ENCODE data around the gene SF1.

The SF1 gene

GRCh38 chr11:64765851-64766665, 12.3 kb downstream of the SF1 start:
- no peak for TF ChIP-seq EZH2phosphoT487 (IDR thresholded peaks at IDR 0.05; ENCODE audit: borderline replicate concordance)
- TF ChIP-seq CTCF (conservative IDR thresholded peaks at IDR 0.05; ENCODE audit: low read length), result no peak
- H3K4me2 ChIP-seq (ENCODE audit: low read depth, low read length, poor library complexity, severe bottlenecking), result no peak overlapping the region
- H3K27me3 ChIP-seq (ENCODE audit: insufficient read depth, low read length, poor library complexity, severe bottlenecking), result no peaks in the 10 kb centered on the region
- H3K36me3 ChIP-seq (ENCODE audit: insufficient read depth, low read length), result peaks cover 83% of the 10 kb centered on the region
- H3K4me1 ChIP-seq (ENCODE audit: insufficient read depth, low read length, poor library complexity, severe bottlenecking), result peaks cover 46% of the 10 kb centered on the region
- peaks cover 90% of the 10 kb centered on the region for H4K20me1 ChIP-seq (ENCODE audit: insufficient read depth, low read length, poor library complexity, severe bottlenecking)
- no peak overlapping the region for H2AFZ ChIP-seq (ENCODE audit: low read length)
- H3K79me2 ChIP-seq (ENCODE audit: insufficient read depth, low read length), result peaks cover 77% of the 10 kb centered on the region
- H3K9me2 ChIP-seq (replicated peaks; ENCODE audit: low read depth, low read length), result no peaks in the 10 kb centered on the region
- H3K9ac ChIP-seq (ENCODE audit: low read depth, low read length, poor library complexity, severe bottlenecking), result no peak overlapping the region
- no peak overlapping the region for H3K4me3 ChIP-seq (ENCODE audit: low read length, poor library complexity, severe bottlenecking)
- no peaks in the 10 kb centered on the region for H3K9me3 ChIP-seq (ENCODE audit: insufficient read depth, low read depth, low read length)
- H3F3A ChIP-seq (ENCODE audit: low read depth), result peaks cover 36% of the 10 kb centered on the region

- Histone ChIP-seq H3K4me1 (ENCODE audit: insufficient read depth, low read length, poor library complexity, severe bottlenecking) (peaks cover 52% of the 10 kb centered on the region), H4K20me1 (ENCODE audit: insufficient read depth, low read length, poor library complexity, severe bottlenecking) (peaks cover 89% of the 10 kb centered on the region), H3K27me3 (ENCODE audit: insufficient read depth, low read length, poor library complexity, severe bottlenecking) (no peaks in the 10 kb centered on the region), H3K79me2 (ENCODE audit: insufficient read depth, low read length) (peaks cover 70% of the 10 kb centered on the region), H3K9me3 (ENCODE audit: insufficient read depth, low read depth, low read length) (no peaks in the 10 kb centered on the region), H3K36me3 (ENCODE audit: insufficient read depth, low read length) (peaks cover 79% of the 10 kb centered on the region), H2AFZ (ENCODE audit: low read length) (no peak overlapping the region), H3K9ac (ENCODE audit: low read depth, low read length, poor library complexity, severe bottlenecking) (no peak overlapping the region), H3K4me3 (ENCODE audit: low read length, poor library complexity, severe bottlenecking) (peak overlapping the region; percentile 48), H3K4me2 (ENCODE audit: low read depth, low read length, poor library complexity, severe bottlenecking) (peak overlapping the region; percentile 66), H3K9me2 (replicated peaks; ENCODE audit: low read depth, low read length) (no peaks in the 10 kb centered on the region), H3F3A (ENCODE audit: low read depth) (peaks cover 38% of the 10 kb centered on the region)
- TF ChIP-seq EZH2phosphoT487 (IDR thresholded peaks at IDR 0.05; ENCODE audit: borderline replicate concordance), result no peak
- peak; percentile 23; the same call in 1 of the 2 replicates for TF ChIP-seq CTCF (conservative IDR thresholded peaks at IDR 0.05; ENCODE audit: low read length)
Observed at GRCh38 chr11:64765291-64765850, 13.0 kb downstream of the SF1 start.

GRCh38 chr11:64764753-64765152, 13.6 kb downstream of the SF1 start:
- Histone ChIP-seq H3K9ac (ENCODE audit: low read depth, low read length, poor library complexity, severe bottlenecking) (peak overlapping the region; percentile 38), H3K79me2 (ENCODE audit: insufficient read depth, low read length) (peaks cover 64% of the 10 kb centered on the region), H3K9me3 (ENCODE audit: insufficient read depth, low read depth, low read length) (no peaks in the 10 kb centered on the region), H3F3A (ENCODE audit: low read depth) (peaks cover 38% of the 10 kb centered on the region), H2AFZ (ENCODE audit: low read length) (no peak overlapping the region), H4K20me1 (ENCODE audit: insufficient read depth, low read length, poor library complexity, severe bottlenecking) (peaks cover 85% of the 10 kb centered on the region), H3K4me2 (ENCODE audit: low read depth, low read length, poor library complexity, severe bottlenecking) (peak overlapping the region; percentile 66), H3K4me3 (ENCODE audit: low read length, poor library complexity, severe bottlenecking) (peak overlapping the region; percentile 48), H3K36me3 (ENCODE audit: insufficient read depth, low read length) (peaks cover 73% of the 10 kb centered on the region), H3K27me3 (ENCODE audit: insufficient read depth, low read length, poor library complexity, severe bottlenecking) (no peaks in the 10 kb centered on the region), H3K4me1 (ENCODE audit: insufficient read depth, low read length, poor library complexity, severe bottlenecking) (peaks cover 59% of the 10 kb centered on the region), H3K9me2 (replicated peaks; ENCODE audit: low read depth, low read length) (no peaks in the 10 kb centered on the region)
- TF ChIP-seq CTCF (conservative IDR thresholded peaks at IDR 0.05; ENCODE audit: low read length) (no peak), EZH2phosphoT487 (IDR thresholded peaks at IDR 0.05; ENCODE audit: borderline replicate concordance) (no peak)
